Renal cortical epithelial cell (primary cell): Measurements from ENCODE around the gene GNAL. TPM values are rescaled to one million over a fixed set of nuclear protein-coding genes. Genes with fewer than 3 reads are reported as not detected.
"Not testable (repeated sequence)": the region's sequence is repeated elsewhere in the genome, so short reads cannot be mapped to it uniquely, and the experiment has no call there.

Source experiments
- DNase-seq: peaks from one replicate; pipeline ENCODE4 v3.0.0-alpha.2; 2011; ENCODE audit warnings: low read depth
- total RNA-seq: library from RNA; depleted of rRNA; stranded (reverse); fragments of >200 nt; gene quantifications from 2 replicates; pipeline ENCODE4 v1.2.3, GENCODE V29; 2014

GNAL gene
- total RNA-seq, 1 donor from 2014 or later, result 0.94 TPM

GRCh38 chr18:11906926-11907874 lies 218.1 kb downstream of the GNAL start:
- no peak for DNase-seq

- peak; percentile 52 for DNase-seq
Measured at GRCh38 chr18:11908182-11909060, 219.4 kb downstream of the GNAL start, which contains the start of gene MPPE1. MPPE1 (minus strand) TSS chr18:11908317; CDS start chr18:11897264, 11,053 bp downstream.

GRCh38 chr18:11909061-11909455 lies 220.0 kb downstream of the GNAL start:
- DNase-seq, result no peak

GRCh38 chr18:11909591-11910026 lies 220.5 kb downstream of the GNAL start:
- peak; percentile 86 for DNase-seq

GRCh38 chr18:11916880-11917279 lies 227.8 kb downstream of the GNAL start:
- DNase-seq, result not testable (repeated sequence)

GRCh38 chr18:11919522-11919921 lies 230.5 kb downstream of the GNAL start:
- not testable (repeated sequence) for DNase-seq

- no peak for DNase-seq
Measured at GRCh38 chr18:11923450-11923849, 234.4 kb downstream of the GNAL start.

GRCh38 chr18:11925800-11926481 lies 236.9 kb downstream of the GNAL start:
- no peak for DNase-seq

- DNase-seq, result peak; percentile 50
Measured at GRCh38 chr18:11927497-11927896, 238.4 kb downstream of the GNAL start.

GRCh38 chr18:11932393-11932792 lies 243.3 kb downstream of the GNAL start:
- no peak for DNase-seq

Other genes with a start within 250 kb of the GNAL start
- gene SLC35G4, start 79.7 kb upstream of the GNAL start, total RNA-seq, result not detected in 2 replicates
- gene CHMP1B, start 162.1 kb downstream of the GNAL start, total RNA-seq, result 106 and 118 TPM in 2 replicates
- gene MPPE1, start 219.1 kb downstream of the GNAL start, total RNA-seq, result 20.1 and 37.6 TPM in 2 replicates